Fibroblast of the aortic adventitia (primary cell): Measurements from ENCODE around the gene ADARB2. TPM values are rescaled to one million over a fixed set of nuclear protein-coding genes. Genes with fewer than 3 reads are reported as not detected.
"Not testable (repeated sequence)": the region's sequence is repeated elsewhere in the genome, so short reads cannot be mapped to it uniquely, and the experiment has no call there.

Source experiments
- DNase-seq: peaks from one replicate; pipeline ENCODE4 v3.0.0-alpha.2; 2010; ENCODE audit warnings: low read depth
- H3K4me3 ChIP-seq: 2 replicates; pipeline ENCODE4 v1.5.1; 2011; ENCODE audit warnings: low read depth, mild to moderate bottlenecking, control low read depth, low read length, moderate library complexity
- CTCF ChIP-seq: IDR thresholded peaks from 2 replicates; pipeline ENCODE4 v1.5.1; 2011; ENCODE audit warnings: mild to moderate bottlenecking, low read length, control low read depth, inconsistent platforms; ENCODE audit not compliant: insufficient read depth
- total RNA-seq: library from RNA; depleted of rRNA; stranded (reverse); fragments of >200 nt; gene quantifications from 2 replicates; pipeline ENCODE4 v1.2.3, GENCODE V29; 2012; ENCODE audit warnings: low replicate concordance

The ADARB2 gene
- total RNA-seq, 1 donor = not detected

DNA sequence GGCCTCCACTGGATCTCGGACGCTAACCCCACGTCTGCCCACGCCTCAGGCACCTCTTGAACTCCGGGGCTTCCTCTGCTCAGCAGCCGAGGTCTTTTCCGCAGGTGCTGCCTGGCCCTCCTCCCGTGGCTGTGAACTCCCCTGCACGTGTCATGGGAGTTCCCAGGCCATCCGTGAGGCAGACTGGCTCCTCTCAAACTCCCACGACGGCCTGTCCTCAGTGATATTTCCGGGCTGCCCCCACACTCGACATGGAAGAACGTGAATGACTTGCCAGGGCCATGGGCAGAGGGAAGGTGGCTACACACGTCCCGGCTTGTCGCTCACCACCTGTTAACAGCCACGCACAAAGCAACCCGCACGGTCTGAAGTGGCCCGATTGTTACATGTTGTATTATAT is 110.9 kb downstream of the ADARB2 start:
- no peak for DNase-seq
- H3K4me3 ChIP-seq = no peak overlapping the region

DNA sequence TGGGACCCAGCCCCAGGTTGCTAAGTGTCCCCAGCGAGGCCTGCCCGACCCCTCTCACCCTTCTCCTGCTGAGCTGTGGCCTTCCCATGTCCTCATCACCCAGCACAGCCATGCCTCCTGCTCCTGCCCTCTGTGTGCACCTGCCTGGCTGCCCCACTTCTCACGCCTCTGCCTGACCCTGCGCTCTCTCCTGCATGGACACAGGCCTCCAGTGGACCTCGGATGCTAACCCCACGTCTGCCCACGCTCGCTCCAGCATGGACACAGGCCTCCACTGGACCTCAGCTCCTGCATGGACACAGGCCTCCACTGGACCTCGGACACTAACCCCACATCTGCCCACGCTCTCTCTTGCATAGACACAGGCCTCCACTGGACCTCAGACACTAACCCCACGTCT is 111.6 kb downstream of the ADARB2 start:
- H3K4me3 ChIP-seq = no peak overlapping the region
- TF ChIP-seq CTCF = no peak
- no peak for DNase-seq

More for the DNA sequence above, 110.9 kb downstream of the ADARB2 start:
- no peak for TF ChIP-seq CTCF

GRCh38 chr10:1625079-1625478 is 112.2 kb downstream of the ADARB2 start:
- DNase-seq = no peak
- H3K4me3 ChIP-seq = no peak overlapping the region
- no peak for TF ChIP-seq CTCF

DNA sequence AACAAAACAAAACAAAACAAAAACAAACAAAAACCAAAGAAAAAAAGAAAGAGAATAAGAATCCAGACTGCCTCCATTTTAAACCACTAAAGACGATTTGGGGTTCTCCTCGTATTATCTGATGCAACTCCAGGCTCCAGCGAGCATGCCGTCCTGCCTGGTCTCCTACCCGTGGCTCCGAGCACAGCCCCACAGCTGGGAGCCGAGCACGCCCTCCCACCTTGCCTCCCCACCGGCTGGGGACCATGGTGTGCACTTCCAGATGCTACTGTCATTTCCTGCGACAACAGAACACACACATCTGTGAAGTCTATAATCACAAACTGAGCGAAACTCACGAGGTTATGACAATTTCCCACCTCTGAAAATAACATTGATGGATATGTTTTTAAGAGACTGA is 113.1 kb downstream of the ADARB2 start:
- no peak for DNase-seq
- no peak overlapping the region for H3K4me3 ChIP-seq
- no peak for TF ChIP-seq CTCF

- no peak for TF ChIP-seq CTCF
- H3K4me3 ChIP-seq = no peak overlapping the region
- DNase-seq = no peak
Observed at GRCh38 chr10:1620803-1621202, 116.5 kb downstream of the ADARB2 start.

GRCh38 chr10:1617376-1618317 is 119.7 kb downstream of the ADARB2 start:
- not testable (repeated sequence) for H3K4me3 ChIP-seq

DNA sequence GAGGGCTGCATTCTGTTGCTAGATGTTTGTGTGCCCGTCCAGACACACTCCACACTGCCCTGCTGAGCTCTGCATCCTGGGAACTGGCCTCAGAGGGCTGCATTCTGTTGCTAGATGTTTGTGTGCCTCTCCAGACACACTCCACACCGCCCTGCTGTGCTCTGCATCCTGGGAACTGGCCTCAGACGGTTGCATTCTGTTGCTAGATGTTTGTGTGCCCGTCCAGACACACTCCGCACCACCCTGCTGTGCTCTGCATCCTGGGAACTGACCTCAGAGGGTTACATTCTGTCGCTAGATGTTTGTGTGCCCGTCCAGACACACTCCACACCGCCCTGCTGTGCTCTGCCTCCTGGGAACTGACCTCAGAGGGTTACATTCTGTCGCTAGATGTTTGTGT is 120.6 kb downstream of the ADARB2 start:
- H3K4me3 ChIP-seq, DNase-seq: not testable (repeated sequence)

More at GRCh38 chr10:1617376-1618317, 119.7 kb downstream of the ADARB2 start:
- DNase-seq = not testable (repeated sequence)
